Subcutaneous preadipocyte (primary cell): ENCODE data around the gene AAGAB. TPM values are rescaled to one million over a fixed set of nuclear protein-coding genes. Genes with fewer than 3 reads are reported as not detected.

Experiments used
- total RNA-seq: library from RNA; depleted of rRNA; stranded (reverse); fragments of >200 nt; gene quantifications from 2 replicates; pipeline ENCODE4 v1.2.3, GENCODE V29; 2012

Gene AAGAB, protein sequence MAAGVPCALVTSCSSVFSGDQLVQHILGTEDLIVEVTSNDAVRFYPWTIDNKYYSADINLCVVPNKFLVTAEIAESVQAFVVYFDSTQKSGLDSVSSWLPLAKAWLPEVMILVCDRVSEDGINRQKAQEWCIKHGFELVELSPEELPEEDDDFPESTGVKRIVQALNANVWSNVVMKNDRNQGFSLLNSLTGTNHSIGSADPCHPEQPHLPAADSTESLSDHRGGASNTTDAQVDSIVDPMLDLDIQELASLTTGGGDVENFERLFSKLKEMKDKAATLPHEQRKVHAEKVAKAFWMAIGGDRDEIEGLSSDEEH
- total RNA-seq, result 25.7 and 30.3 TPM in 2 replicates

DNA sequence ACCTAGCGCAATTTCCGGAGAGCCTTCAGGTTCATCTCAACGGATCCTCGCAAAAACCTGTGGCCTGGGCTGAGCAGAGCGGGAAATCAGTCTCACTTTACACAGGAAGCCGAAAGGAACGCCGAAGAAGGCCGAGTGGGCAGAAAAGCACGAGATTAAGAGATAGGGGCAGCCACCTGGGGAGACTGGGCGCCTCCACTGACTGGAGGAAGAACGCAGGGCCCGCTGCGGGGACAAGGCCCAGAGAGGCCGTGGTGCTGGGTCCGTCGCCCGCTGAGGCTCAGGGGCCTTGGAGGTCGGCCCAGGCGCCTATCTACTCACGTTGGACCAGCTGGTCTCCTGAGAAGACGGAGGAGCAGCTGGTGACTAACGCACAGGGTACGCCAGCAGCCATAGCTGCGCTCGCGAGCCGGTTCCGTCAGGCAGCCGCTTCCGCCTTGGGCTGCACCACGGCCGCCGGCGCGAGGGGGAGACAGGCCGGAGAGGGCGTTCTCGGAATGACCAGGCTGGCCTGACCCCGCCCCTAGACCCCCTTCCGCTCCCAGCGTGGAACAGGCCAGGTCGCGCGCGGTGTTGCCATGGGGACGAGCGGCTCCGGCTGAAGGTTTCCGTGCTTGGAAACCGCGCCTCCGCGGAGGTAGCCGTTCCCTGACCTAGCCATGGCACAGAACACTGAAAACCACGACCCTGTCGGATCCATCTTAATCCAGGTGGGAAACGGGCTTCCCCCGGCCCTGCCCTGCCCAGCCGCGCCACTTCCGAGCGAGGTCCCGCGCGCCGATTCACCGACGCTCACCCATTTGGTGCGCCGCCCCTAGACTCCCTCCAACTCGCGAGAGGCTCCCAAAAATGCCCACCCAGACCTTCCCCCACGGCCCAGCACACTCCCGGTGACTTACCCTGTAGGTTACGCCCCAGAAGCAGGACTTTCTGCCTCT lies at the start of gene AAGAB, which contains the start of gene IQCH:
TSS of gene AAGAB (minus strand) at position 424 of the 938 bp plus-strand sequence. CDS start at position 394, 30 bp downstream.
TSS of gene IQCH (plus strand) at position 549 of the 938 bp plus-strand sequence. CDS start at position 660, 111 bp downstream.

Other genes starting within 250 kb of the AAGAB start
- gene SMAD3, start 189.1 kb downstream of the AAGAB start, total RNA-seq, result 35.6 and 46.1 TPM in 2 replicates
- 3.7 and 6.1 TPM in 2 replicates for gene IQCH, start 125 bp upstream of the AAGAB start, total RNA-seq